H9 (cell line): Measurements from ENCODE around the gene LDLRAD4. TPM values are rescaled to one million over a fixed set of nuclear protein-coding genes. Genes with fewer than 3 reads are reported as not detected.

Source experiments
- DNase-seq: peaks from one replicate; pipeline ENCODE4 v3.0.0-alpha.2; 2017
- H2AFZ ChIP-seq: one replicate; pipeline ENCODE4 v1.6.1; 2013; ENCODE audit warnings: mild to moderate bottlenecking, low read length, control low read depth, moderate library complexity
- H2AK5ac ChIP-seq: 2 replicates; pipeline ENCODE4 v1.6.1; 2013; ENCODE audit warnings: low read length, control low read depth, mixed read lengths; ENCODE audit not compliant: insufficient read length
- H2BK120ac ChIP-seq: one replicate; pipeline ENCODE4 v1.6.1; 2013; ENCODE audit warnings: low read depth, mild to moderate bottlenecking, low read length, control low read depth, inconsistent platforms; ENCODE audit not compliant: poor library complexity, severe bottlenecking
- H2BK12ac ChIP-seq: 2 replicates; pipeline ENCODE4 v1.6.1; 2013; ENCODE audit warnings: low read length, control low read depth, mixed read lengths, low read depth; ENCODE audit not compliant: insufficient read length
- H2BK15ac ChIP-seq: 2 replicates; pipeline ENCODE4 v1.6.1; 2013; ENCODE audit warnings: low read depth, low read length, control low read depth
- H2BK20ac ChIP-seq: one replicate; pipeline ENCODE4 v1.6.1; 2013; ENCODE audit warnings: low read depth, mild to moderate bottlenecking, low read length, control low read depth, inconsistent platforms; ENCODE audit not compliant: poor library complexity, severe bottlenecking
- H2BK5ac ChIP-seq: 2 replicates; pipeline ENCODE4 v1.6.1; 2013; ENCODE audit warnings: low read length, control low read depth, mixed read lengths; ENCODE audit not compliant: insufficient read length
- H3K14ac ChIP-seq: 2 replicates; pipeline ENCODE4 v1.6.1; 2013; ENCODE audit warnings: low read length, control low read depth; ENCODE audit not compliant: insufficient read depth
- H3K18ac ChIP-seq: 2 replicates; pipeline ENCODE4 v1.6.1; 2013; ENCODE audit warnings: low read depth, mild to moderate bottlenecking, mixed read lengths, low read length, control low read depth; ENCODE audit not compliant: insufficient read length
- H3K23ac ChIP-seq: 2 replicates; pipeline ENCODE4 v1.6.1; 2013; ENCODE audit warnings: low read length, control low read depth, mixed read lengths, low read depth; ENCODE audit not compliant: insufficient read length
- H3K23me2 ChIP-seq: 2 replicates; pipeline ENCODE4 v1.6.1; 2013; ENCODE audit warnings: low read depth, mild to moderate bottlenecking, mixed read lengths, low read length, control low read depth; ENCODE audit not compliant: insufficient read length, poor library complexity, severe bottlenecking
- H3K27ac ChIP-seq: 2 replicates; pipeline ENCODE4 v1.5.1; 2013; ENCODE audit warnings: low read length, control low read depth, mixed read lengths, low read depth; ENCODE audit not compliant: insufficient read length
- H3K27me3 ChIP-seq: 2 replicates; pipeline ENCODE4 v1.6.1; 2013; ENCODE audit warnings: low read length, control low read depth, inconsistent platforms; ENCODE audit not compliant: insufficient read depth
- H3K4ac ChIP-seq: 2 replicates; pipeline ENCODE4 v1.6.1; 2013; ENCODE audit warnings: low read depth, mild to moderate bottlenecking, control low read depth, inconsistent platforms, low read length, moderate library complexity
- H3K4me1 ChIP-seq: 2 replicates; pipeline ENCODE4 v1.6.1; 2013; ENCODE audit warnings: low read length, control low read depth, inconsistent platforms; ENCODE audit not compliant: insufficient read depth
- H3K4me2 ChIP-seq: 2 replicates; pipeline ENCODE4 v1.6.1; 2013; ENCODE audit warnings: low read length, control low read depth, mixed read lengths; ENCODE audit not compliant: insufficient read length, insufficient read depth
- H3K56ac ChIP-seq: 2 replicates; pipeline ENCODE4 v1.6.1; 2013; ENCODE audit warnings: low read depth, mild to moderate bottlenecking, mixed read lengths, low read length, control low read depth; ENCODE audit not compliant: insufficient read length
- H3K79me1 ChIP-seq: 2 replicates; pipeline ENCODE4 v1.6.1; 2013; ENCODE audit warnings: low read depth, mild to moderate bottlenecking, moderate library complexity, low read length, control low read depth, inconsistent platforms; ENCODE audit not compliant: insufficient read depth, poor library complexity, severe bottlenecking
- H3K79me2 ChIP-seq: 2 replicates; pipeline ENCODE4 v1.6.1; 2013; ENCODE audit warnings: low read length, control low read depth, inconsistent platforms; ENCODE audit not compliant: insufficient read depth
- H3K9ac ChIP-seq: 2 replicates; pipeline ENCODE4 v1.6.1; 2013; ENCODE audit warnings: low read length, control low read depth, mixed read lengths; ENCODE audit not compliant: insufficient read length; ENCODE audit errors: extremely low read depth
- H3K9me3 ChIP-seq: one replicate; pipeline ENCODE4 v1.6.1; 2013; ENCODE audit warnings: low read depth, low read length, inconsistent platforms; ENCODE audit not compliant: control insufficient read depth
- H3T11ph ChIP-seq: one replicate; pipeline ENCODE4 v1.6.1; 2013; ENCODE audit warnings: mild to moderate bottlenecking, low read length, control low read depth, inconsistent platforms
- H4K20me1 ChIP-seq: one replicate; pipeline ENCODE4 v1.6.1; 2013; ENCODE audit not compliant: control insufficient read depth, insufficient read length, insufficient read depth
- H4K5ac ChIP-seq: 2 replicates; pipeline ENCODE4 v1.6.1; 2013; ENCODE audit warnings: low read depth, mild to moderate bottlenecking, mixed read lengths, low read length, control low read depth; ENCODE audit not compliant: insufficient read length
- H4K8ac ChIP-seq: replicated peaks from 2 replicates; pipeline ENCODE4 v1.6.1; 2013; ENCODE audit warnings: low read length, control low read depth, mixed read lengths, low read depth; ENCODE audit not compliant: insufficient read length
- H4K91ac ChIP-seq: 2 replicates; pipeline ENCODE4 v1.6.1; 2013; ENCODE audit warnings: low read depth, mild to moderate bottlenecking, moderate library complexity, mixed read lengths, low read length, control low read depth; ENCODE audit not compliant: insufficient read length
- H3K27ac Mint-ChIP-seq, 3 experiments: 2 replicates in 2 of 3; 3 replicates in 1 of 3; pipeline ENCODE4 v1.8.0; 2020 to 2021; ENCODE audit warnings: mixed read lengths in 3 of 3, mild to moderate bottlenecking in 1 of 3, moderate library complexity in 1 of 3
- H3K27me3 Mint-ChIP-seq: 2 replicates; pipeline ENCODE4 v1.8.0; 2021; ENCODE audit warnings: low read depth, mild to moderate bottlenecking, moderate library complexity, mixed read lengths
- H3K36me3 Mint-ChIP-seq, 3 experiments: 2 replicates in 2 of 3; 3 replicates in 1 of 3; pipeline ENCODE4 v1.8.0; 2020 to 2021; ENCODE audit warnings: low read depth in 3 of 3, mixed read lengths in 3 of 3; ENCODE audit not compliant: insufficient read depth in 1 of 3
- H3K4me1 Mint-ChIP-seq, 2 experiments: 2 replicates each; pipeline ENCODE4 v1.8.0; 2020; ENCODE audit warnings: mixed read lengths in 2 of 2
- H3K4me3 Mint-ChIP-seq, 2 experiments: 2 replicates in 1 of 2; 3 replicates in 1 of 2; pipeline ENCODE4 v1.8.0; 2020 to 2021; ENCODE audit warnings: mild to moderate bottlenecking in 2 of 2, mixed read lengths in 2 of 2, moderate library complexity in 1 of 2
- H3K9me3 Mint-ChIP-seq, 2 experiments: 2 replicates in 1 of 2; 3 replicates in 1 of 2; pipeline ENCODE4 v1.8.0; 2020; ENCODE audit warnings: mild to moderate bottlenecking in 2 of 2, mixed read lengths in 2 of 2, moderate library complexity in 1 of 2
- CTCF ChIP-seq: fragments of 200-600 bp; sonication (generic); conservative IDR thresholded peaks from 3 replicates; pipeline ENCODE4 v1.8.0; 2021; ENCODE audit warnings: antibody characterized with exemption, mild to moderate bottlenecking
- WGBS: extraction: QIAGEN DNeasy Blood & Tissue Kit; methylation state at CpG from one replicate; pipeline ENCODE4 v1.1.7; 2013; ENCODE audit warnings: missing lambda C conversion rate, low lambda C conversion rate, mixed read lengths; ENCODE audit not compliant: insufficient read length; ENCODE audit errors: extremely low coverage; 5-methylcytosine and 5-hydroxymethylcytosine counted together
- total RNA-seq: library from RNA; stranded (reverse); gene quantifications from 2 replicates; pipeline ENCODE4 v1.2.1, GENCODE V29; 2021

The LDLRAD4 gene
- total RNA-seq, 1 experiment from 2014 or later = 3.9 TPM

- Histone ChIP-seq H2BK120ac (no peak overlapping the region), H4K91ac (no peak overlapping the region), H2AFZ (no peak overlapping the region), H4K8ac (no peak overlapping the region), H2BK5ac (no peak overlapping the region), H3K4ac (no peak overlapping the region), H2AK5ac (no peak overlapping the region), H4K20me1 (peaks cover 5% of the 10 kb centered on the region), H3K27ac (no peak overlapping the region), H4K5ac (no peak overlapping the region), H2BK12ac (no peak overlapping the region), H3K14ac (no peak overlapping the region), H3K4me2 (no peak overlapping the region), H3K23me2 (peaks cover 3% of the 10 kb centered on the region), H3T11ph (no peak overlapping the region), H3K9me3 (no peaks in the 10 kb centered on the region), H3K79me2 (no peaks in the 10 kb centered on the region), H2BK20ac (no peak overlapping the region), H2BK15ac (no peak overlapping the region), H3K9ac (no peak overlapping the region), H3K56ac (no peak overlapping the region), H3K4me1 (no peaks in the 10 kb centered on the region), H3K79me1 (no peaks in the 10 kb centered on the region), H3K18ac (no peak overlapping the region), H3K23ac (no peak overlapping the region), H3K27me3 (no peaks in the 10 kb centered on the region)
- Mint-ChIP-seq H3K27me3 (no peaks in the 10 kb centered on the region), H3K27ac (no peak overlapping the region), H3K4me1 (peaks cover 0 to 2% of the 10 kb centered on the region in 2 experiments; a peak in 1 of 4 replicates), H3K4me3 (no peak overlapping the region), H3K36me3 (no peaks in the 10 kb centered on the region), H3K9me3 (peaks cover 0 to 2% of the 10 kb centered on the region in 2 experiments; a peak in 1 of 5 replicates)
- no peak for DNase-seq
- TF ChIP-seq CTCF = no peak
- WGBS = no CpG with 5 or more reads among the region's 4 CpGs
These were observed 367.0 kb downstream of the LDLRAD4 start for GRCh38 chr18:13585379-13586153.
